ENCODE measurements around the gene MGAT2.
"Not testable (repeated sequence)": the region's sequence is repeated elsewhere in the genome, so short reads cannot be mapped to it uniquely, and the experiment has no call there.

The MGAT2 gene

GRCh38 chr14:49612671-49613070, 7.9 kb upstream of the MGAT2 start:
- peak; percentile 54 for DNase-seq (ENCODE audit: low read depth)

- no peak for DNase-seq (ENCODE audit: low read depth)
Measured at GRCh38 chr14:49614196-49614595, 6.4 kb upstream of the MGAT2 start.

GRCh38 chr14:49615776-49616175, 4.8 kb upstream of the MGAT2 start:
- DNase-seq (ENCODE audit: low read depth), result peak; percentile 66

DNA sequence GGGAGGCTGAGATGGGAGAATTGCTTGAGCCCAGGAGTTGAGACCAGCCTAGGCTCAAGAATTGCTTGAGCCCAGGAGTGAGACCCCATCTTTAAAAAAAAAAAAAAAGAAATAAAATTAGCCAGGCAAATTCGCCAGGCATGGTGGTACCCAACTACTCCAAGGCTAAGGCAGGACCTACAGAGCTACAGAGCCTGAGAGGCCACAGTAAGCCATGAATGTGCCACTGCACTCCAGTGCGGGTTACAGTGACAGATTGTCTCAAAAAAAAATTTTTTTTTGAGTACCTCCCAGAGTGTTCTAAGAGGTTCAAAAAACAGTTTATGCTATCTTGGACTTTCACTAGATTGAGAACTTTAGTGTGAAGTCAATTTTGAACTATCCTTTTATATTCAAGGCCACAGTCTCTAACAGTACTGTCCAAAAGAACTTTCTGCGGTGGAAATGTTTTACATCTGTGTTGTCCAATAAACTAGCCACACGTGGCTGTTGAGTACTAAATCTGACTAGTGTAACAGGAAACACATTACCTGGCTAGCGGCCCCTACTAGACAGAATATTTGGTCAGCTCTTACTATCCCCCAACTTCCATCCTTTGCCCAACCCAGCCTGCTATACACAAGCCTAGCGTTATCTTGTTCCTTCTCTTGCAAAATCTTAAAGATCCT, 2.6 kb upstream of the MGAT2 start:
- DNase-seq (ENCODE audit: low read depth), result no peak

GRCh38 chr14:49619273-49619672, 1.3 kb upstream of the MGAT2 start:
- DNase-seq (ENCODE audit: low read depth), result not testable (repeated sequence)

DNA sequence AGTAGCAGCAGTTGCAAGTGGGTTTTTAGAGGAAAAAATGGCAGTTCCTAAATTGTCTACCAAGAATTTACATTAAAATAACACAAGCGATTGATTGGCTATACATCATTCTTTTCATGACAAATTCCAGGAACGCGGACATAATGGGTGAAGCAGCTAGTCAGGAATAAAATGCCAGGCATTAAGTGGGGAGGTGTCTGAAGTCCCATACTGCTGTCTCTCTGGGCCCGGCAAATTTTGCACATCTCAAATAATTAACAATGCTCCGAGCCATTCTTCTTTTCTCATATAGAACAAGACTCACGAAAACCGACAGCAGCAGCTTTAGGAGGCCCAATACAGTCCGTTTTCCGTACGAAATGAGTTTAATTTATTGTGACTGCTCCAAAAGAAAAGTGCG, 869 bp upstream of the MGAT2 start:
- no peak for DNase-seq (ENCODE audit: low read depth)

- DNase-seq (ENCODE audit: low read depth), result no peak
Measured at GRCh38 chr14:49621114-49621881, 699 bp downstream of the MGAT2 start.

DNA sequence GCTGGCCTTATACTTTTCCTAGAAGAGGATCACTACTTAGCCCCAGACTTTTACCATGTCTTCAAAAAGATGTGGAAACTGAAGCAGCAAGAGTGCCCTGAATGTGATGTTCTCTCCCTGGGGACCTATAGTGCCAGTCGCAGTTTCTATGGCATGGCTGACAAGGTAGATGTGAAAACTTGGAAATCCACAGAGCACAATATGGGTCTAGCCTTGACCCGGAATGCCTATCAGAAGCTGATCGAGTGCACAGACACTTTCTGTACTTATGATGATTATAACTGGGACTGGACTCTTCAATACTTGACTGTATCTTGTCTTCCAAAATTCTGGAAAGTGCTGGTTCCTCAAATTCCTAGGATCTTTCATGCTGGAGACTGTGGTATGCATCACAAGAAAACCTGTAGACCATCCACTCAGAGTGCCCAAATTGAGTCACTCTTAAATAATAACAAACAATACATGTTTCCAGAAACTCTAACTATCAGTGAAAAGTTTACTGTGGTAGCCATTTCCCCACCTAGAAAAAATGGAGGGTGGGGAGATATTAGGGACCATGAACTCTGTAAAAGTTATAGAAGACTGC, 1.5 kb downstream of the MGAT2 start:
- no peak for DNase-seq (ENCODE audit: low read depth)

DNA sequence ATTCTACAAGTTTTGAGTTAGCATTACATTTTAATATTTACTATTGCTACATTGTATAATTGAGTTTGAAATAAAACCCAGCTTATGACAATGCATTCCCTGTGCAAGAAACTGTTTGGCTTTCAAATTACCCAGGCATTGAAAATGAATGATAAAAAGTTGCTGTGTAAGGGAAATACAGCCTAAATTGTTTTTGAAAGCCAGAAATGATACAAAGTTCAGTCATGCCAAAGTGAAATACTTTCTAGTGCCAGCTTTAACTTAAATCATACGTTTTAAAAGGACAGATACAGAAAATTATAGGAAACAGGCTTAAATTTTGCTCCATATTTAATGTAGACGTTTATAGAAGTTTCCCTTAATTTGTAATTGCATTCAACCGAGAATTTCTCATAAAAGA, 2.8 kb downstream of the MGAT2 start:
- DNase-seq (ENCODE audit: low read depth), result no peak

DNA sequence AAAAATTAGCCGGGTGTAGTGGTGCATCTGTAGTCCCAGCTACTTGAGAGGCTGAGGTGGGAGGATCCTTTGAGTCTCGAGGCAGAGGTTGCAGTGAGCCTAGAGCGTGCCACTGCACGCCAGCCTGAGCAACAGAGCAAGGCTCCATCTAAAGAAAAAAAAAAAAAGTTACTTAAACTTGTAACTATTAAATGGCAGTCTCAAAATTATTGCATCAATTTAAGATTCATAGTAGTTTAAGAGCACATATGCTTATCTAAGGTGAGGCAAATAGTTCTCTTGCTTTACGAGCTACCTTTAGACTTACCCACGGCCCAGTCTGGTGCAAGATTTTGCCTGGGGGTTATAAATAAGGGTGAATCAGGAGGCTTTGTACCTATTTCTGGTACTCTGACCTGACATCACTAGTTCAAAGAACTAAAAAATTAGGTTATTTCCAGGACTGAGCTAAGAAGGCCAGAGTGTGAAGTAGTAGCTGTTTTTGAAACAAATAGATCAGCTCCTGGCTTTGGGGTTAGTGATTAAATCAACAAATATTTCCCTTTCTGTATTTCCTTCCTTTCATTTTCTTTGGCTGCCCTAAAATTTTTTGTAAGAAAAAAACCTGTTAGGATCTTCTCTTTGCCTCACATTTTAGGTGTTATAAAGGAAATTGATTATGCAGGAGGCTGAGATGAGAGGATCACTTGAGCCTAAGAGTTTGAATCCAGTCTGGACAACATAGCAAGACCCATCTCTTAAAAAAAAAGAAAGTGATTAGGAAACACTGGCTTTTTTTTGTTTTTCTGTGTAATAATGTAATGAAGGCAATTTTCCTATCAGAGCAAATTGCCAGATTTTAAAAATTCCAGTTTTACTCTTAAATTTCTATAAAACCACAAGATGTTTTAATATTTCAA, 3.6 kb downstream of the MGAT2 start:
- DNase-seq (ENCODE audit: low read depth), result no peak

GRCh38 chr14:49633640-49634546, 13.3 kb downstream of the MGAT2 start:
- DNase-seq (ENCODE audit: low read depth), result peak; percentile 93

- DNase-seq (ENCODE audit: low read depth), result peak; percentile 68
Measured at GRCh38 chr14:49634547-49635334, 14.1 kb downstream of the MGAT2 start, which contains the start of gene DNAAF2. TSS of gene DNAAF2 (minus strand) at chr14:49635244. CDS start at chr14:49635149, 95 bp downstream.

DNA sequence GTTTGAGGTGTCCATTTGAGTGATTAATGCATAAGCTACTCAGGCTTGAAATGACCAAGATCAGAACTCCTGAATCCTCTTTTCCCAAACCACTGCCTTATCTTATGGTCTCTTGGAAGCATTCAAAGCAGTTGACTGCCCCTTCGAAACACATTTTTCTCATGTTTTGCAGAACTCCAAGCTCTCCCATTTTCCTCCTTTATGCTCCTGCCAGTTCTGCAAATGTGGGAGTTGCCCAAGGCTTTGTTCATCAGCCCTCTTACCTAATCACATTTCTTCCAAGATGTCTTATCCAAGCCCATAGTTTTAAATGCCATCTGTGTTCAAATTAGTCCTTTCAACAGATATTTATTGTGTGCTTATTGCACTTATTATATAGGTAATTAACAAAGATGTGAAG, 16.3 kb downstream of the MGAT2 start:
- peak; percentile 88 for DNase-seq (ENCODE audit: low read depth)

GRCh38 chr14:49637534-49638078, 17.0 kb downstream of the MGAT2 start:
- DNase-seq (ENCODE audit: low read depth), result no peak

DNA sequence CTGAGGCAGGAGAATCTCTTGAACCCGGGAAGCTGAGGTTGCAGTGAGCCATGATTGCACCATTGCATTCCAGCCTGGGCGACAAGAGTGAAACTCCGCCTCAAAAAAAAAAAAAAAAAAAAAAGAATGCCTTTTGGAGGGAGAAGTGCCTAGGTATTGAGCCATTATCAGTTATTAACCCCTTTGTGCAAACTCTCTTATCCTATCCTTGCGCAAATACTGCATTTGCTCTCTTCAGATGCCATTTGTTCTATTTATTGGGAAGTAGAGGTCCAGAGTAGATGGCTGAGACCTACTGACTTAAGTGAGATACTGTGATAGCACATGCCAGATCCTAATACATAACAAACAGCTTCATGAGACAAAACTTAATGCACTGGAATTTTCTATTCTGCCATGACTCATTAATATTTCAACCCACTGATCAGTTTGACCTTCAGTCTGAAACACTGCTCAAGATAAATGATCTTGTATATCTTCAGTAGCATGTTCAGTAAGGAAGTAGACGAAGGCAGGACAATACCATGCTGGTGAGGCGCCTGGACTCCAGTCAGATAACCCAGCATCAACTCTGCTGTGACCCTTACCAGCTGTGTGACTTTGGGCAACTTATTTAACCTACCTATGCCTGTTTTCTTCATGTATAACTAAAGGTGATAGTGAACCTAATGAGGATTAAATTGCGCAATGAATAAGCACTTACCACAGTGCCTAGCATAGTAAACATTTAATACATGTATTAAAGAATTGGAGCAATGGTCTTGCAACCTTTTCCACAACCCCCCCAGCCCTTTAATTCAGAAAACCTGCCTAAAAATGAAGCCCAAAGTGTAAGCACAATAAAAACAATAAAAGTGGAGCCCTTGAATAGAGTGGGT, 20.2 kb downstream of the MGAT2 start:
- peak; percentile 50 for DNase-seq (ENCODE audit: low read depth)

DNA sequence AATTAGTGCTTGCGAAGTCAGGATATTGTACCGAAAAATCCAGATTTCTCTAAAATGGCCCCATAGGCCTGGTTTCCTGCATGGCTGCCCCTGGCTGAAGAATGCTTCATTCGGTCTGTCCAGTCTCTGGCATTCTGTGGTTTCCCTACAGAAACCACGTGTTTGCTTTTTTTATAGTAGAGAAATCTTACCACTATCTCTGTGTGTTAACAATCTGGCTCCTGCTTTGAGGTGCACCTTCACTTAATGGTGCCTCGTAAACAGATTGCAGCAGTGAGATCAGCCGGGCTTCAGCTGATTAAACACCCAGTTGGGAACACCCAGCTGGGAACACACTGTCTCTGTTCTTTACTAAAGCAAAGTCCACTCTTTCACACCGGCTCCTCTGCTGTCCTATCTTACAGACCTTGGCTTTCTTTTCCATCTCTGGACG, 21.1 kb downstream of the MGAT2 start:
- DNase-seq (ENCODE audit: low read depth), result peak; percentile 90

- DNase-seq (ENCODE audit: low read depth), result no peak
Measured at GRCh38 chr14:49642163-49642562, 21.6 kb downstream of the MGAT2 start.

DNA sequence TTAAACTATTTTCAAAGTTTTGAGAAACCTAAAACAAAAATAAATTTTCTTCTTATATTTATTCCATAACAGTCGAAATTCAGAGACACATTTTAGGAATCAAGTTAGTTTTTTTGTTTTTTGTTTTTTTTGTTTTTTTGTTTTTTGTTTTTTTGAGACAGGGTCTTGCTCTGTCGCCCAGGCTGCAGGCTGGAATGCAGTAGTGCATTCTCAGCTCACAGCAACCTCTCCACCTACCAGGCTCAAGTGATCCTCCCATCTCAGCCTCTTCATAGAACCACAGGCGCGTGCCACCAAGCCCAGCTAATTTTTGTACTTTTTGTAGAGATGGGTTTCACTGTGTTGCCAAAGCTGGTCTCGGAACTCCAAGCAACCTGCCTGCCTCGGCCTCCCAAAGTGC, 32.9 kb downstream of the MGAT2 start:
- DNase-seq (ENCODE audit: low read depth), result no peak

DNA sequence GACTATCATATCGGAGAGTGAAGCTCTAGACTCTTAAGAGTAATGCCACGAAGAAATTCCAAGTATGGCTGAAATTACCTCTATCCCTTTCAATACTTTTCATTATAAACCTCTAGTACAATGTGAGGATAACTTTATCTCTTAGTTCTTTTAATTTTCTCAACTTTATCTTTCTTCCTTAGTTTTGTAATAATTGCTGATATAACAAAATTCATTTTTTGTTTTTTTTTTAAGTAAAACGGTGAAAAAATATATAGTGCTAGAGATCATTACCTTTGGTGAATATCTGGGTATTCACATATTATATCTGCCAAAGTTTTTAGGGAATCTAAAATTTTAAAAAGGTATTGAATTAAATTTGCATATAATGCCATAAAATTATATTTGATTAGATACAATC, 33.9 kb downstream of the MGAT2 start:
- DNase-seq (ENCODE audit: low read depth), result no peak
